ENCODE measurements around the gene PEX14. TPM values are rescaled to one million over a fixed set of nuclear protein-coding genes. Genes with fewer than 3 reads are reported as not detected.

PEX14 gene
- total RNA-seq, 6 experiments from 2014 or later = 10.5 to 26.5 (median 16.5) TPM

- H3K36me3 ChIP-seq = peaks cover 0 to 10% (median 5%) of the 10 kb centered on the region in 4 donors
- no peak overlapping the region for H3K27ac ChIP-seq
- H3K9me3 ChIP-seq = no peaks in the 10 kb centered on the region
- TF ChIP-seq POLR2A (IDR thresholded peaks at IDR 0.05) = no peak
- TF ChIP-seq CTCF (IDR thresholded peaks at IDR 0.05) = no peak
- DNase-seq = no peak
- no peaks in the 10 kb centered on the region for H3K27me3 ChIP-seq
- H3K4me1 ChIP-seq = peaks cover 0 to 10% (median 0%) of the 10 kb centered on the region in 4 donors
- WGBS (ENCODE audit: insufficient coverage, low coverage, low lambda C conversion rate, missing lambda C conversion rate) = 44% methylated on average over 6 of the region's 15 CpGs
- no peak overlapping the region for H3K4me3 ChIP-seq
- intact Hi-C loops (cut with DNase I) = no loop called here
- ATAC-seq = no peak
Observed at GRCh38 chr1:10537082-10537766, 62.5 kb downstream of the PEX14 start.

- 80% methylated on average over 6 of the region's 13 CpGs for WGBS (ENCODE audit: insufficient coverage, low coverage, low lambda C conversion rate, missing lambda C conversion rate)
- intact Hi-C loops (cut with DNase I) = no loop called here
- no peaks in the 10 kb centered on the region for H3K9me3 ChIP-seq
Observed at GRCh38 chr1:10538646-10539355, 64.1 kb downstream of the PEX14 start.

GRCh38 chr1:10539411-10540043 is 64.8 kb downstream of the PEX14 start:
- H3K9me3 ChIP-seq = no peaks in the 10 kb centered on the region
- H3K27me3 ChIP-seq = no peaks in the 10 kb centered on the region
- H3K4me3 ChIP-seq = no peak overlapping the region
- peaks cover 0 to 10% (median 5%) of the 10 kb centered on the region in 4 donors for H3K36me3 ChIP-seq
- peaks cover 0 to 10% (median 0%) of the 10 kb centered on the region in 4 donors for H3K4me1 ChIP-seq
- WGBS (ENCODE audit: insufficient coverage, low coverage, low lambda C conversion rate, missing lambda C conversion rate) = 77% methylated on average over 4 of the region's 4 CpGs
- no peak overlapping the region for H3K27ac ChIP-seq
- no peak for ATAC-seq
- no peak for DNase-seq
- intact Hi-C loops (cut with DNase I) = no loop called here
- TF ChIP-seq CTCF (IDR thresholded peaks at IDR 0.05) (no peak), POLR2A (IDR thresholded peaks at IDR 0.05) (no peak)

More at GRCh38 chr1:10538646-10539355, 64.1 kb downstream of the PEX14 start:
- Histone ChIP-seq H3K36me3 (peaks cover 0 to 10% (median 5%) of the 10 kb centered on the region in 4 donors), H3K27ac (no peak overlapping the region), H3K4me3 (no peak overlapping the region), H3K4me1 (peaks cover 0 to 10% (median 0%) of the 10 kb centered on the region in 4 donors), H3K27me3 (no peaks in the 10 kb centered on the region)
- ATAC-seq (no peak), DNase-seq (no peak)
- TF ChIP-seq POLR2A (IDR thresholded peaks at IDR 0.05) (no peak), CTCF (IDR thresholded peaks at IDR 0.05) (no peak)

- Histone ChIP-seq H3K4me3 (no peak overlapping the region), H3K36me3 (peaks cover 0 to 10% (median 5%) of the 10 kb centered on the region in 4 donors), H3K27ac (no peak overlapping the region), H3K4me1 (peaks cover 0 to 10% (median 0%) of the 10 kb centered on the region in 4 donors), H3K9me3 (no peaks in the 10 kb centered on the region), H3K27me3 (no peaks in the 10 kb centered on the region)
- ATAC-seq (peak; percentile 32 to 67 (median 39)), DNase-seq (no peak)
- intact Hi-C loops (cut with DNase I) = no loop called here
- WGBS (ENCODE audit: insufficient coverage, low coverage, low lambda C conversion rate, missing lambda C conversion rate) = 23% methylated on average over 9 of the region's 9 CpGs
- no peak for TF ChIP-seq POLR2A (IDR thresholded peaks at IDR 0.05)
- no peak for TF ChIP-seq CTCF (IDR thresholded peaks at IDR 0.05)
Observed at GRCh38 chr1:10540277-10541005, 65.7 kb downstream of the PEX14 start.
